Vagina (tissue), 2 donors: ENCODE results near the gene MACO1.

ENCODE experiments used
- CTCF ChIP-seq, 3 experiments: fragments of 450-650 bp in 2 of 3; fragments of 200-600 bp in 1 of 3; sonication (generic) in 1 of 3; IDR thresholded peaks; one replicate each; pipeline ENCODE4 v1.5.1; 2017 to 2019; ENCODE audit warnings: antibody characterized with exemption in 3 of 3, mild to moderate bottlenecking in 2 of 3, moderate library complexity in 2 of 3
- POLR2A ChIP-seq, 2 donors: fragments of 450-650 bp; IDR thresholded peaks; one replicate each; pipeline ENCODE4 v1.6.1; 2017; ENCODE audit warnings: antibody characterized with exemption in 2 of 2, mild to moderate bottlenecking in 2 of 2, moderate library complexity in 2 of 2

- TF ChIP-seq POLR2A (IDR thresholded peaks at IDR 0.05) (no peak), CTCF (IDR thresholded peaks at IDR 0.05) (no peak)
Observed at GRCh38 chr1:25516686-25517085, 86.0 kb downstream of the MACO1 start.
